HepG2 (cell line): ENCODE data around the gene ISCA2. TPM values are rescaled to one million over a fixed set of nuclear protein-coding genes. Genes with fewer than 3 reads are reported as not detected.

ENCODE experiments used
- ATAC-seq: fragments of 200-7000 bp; cut with Tn5 transposase; 3 replicates; pipeline ENCODE4 v1.9.1; 2020; ENCODE audit warnings: mild to moderate bottlenecking, moderate library complexity
- BruUV-seq: library from RNA; stranded (reverse); fragments of 400-500 nt; replicated peaks from 2 replicates; lab custom pipeline; 2021; lab: Mats Ljungman, UMichigan
- CTCF ChIA-PET: fragments of 300-600 bp; formaldehyde crosslinking; extraction: SDS; loops from one replicate; lab custom pipeline; 2021; ENCODE audit warnings: low total read pairs, inconsistent platforms, low intra/inter-chr PET ratio; lab: Yijun Ruan, JAX
- POLR2A ChIA-PET: fragments of 350-600 bp; sonication (Branson Sonifier 250); formaldehyde crosslinking; loops from one replicate; lab custom pipeline; 2020; ENCODE audit warnings: antibody characterized with exemption, inconsistent platforms; lab: Yijun Ruan, JAX
- DNase-seq: peaks from one replicate; pipeline ENCODE4 v3.0.0-alpha.2; 2015; ENCODE audit warnings: low spot score
- FAIRE-seq: peaks from 3 replicates; lab custom pipeline; 2011; peaks lifted over from hg19 to GRCh38; lab: Jason Lieb, UNC
- H2AFZ ChIP-seq: one replicate; pipeline ENCODE4 v1.6.1; 2011; ENCODE audit warnings: low read length, inconsistent platforms
- H3K27ac ChIP-seq: fragments of 300-600 bp; 3 replicates; pipeline ENCODE4 v1.8.0; 2011; ENCODE audit warnings: mixed run types, mild to moderate bottlenecking, mixed read lengths, low read length, inconsistent platforms; ENCODE audit not compliant: insufficient read depth; ENCODE audit errors: extremely low read length
- H3K27me3 ChIP-seq, 2 experiments: fragments of 200-600 bp in 1 of 2; 2 replicates in 1 of 2; 3 replicates in 1 of 2; pipeline versions ENCODE4 v1.6.0 to v1.8.0; 2011; ENCODE audit warnings: low read length in 2 of 2, mild to moderate bottlenecking in 2 of 2, moderate library complexity in 2 of 2, inconsistent platforms in 1 of 2; ENCODE audit not compliant: insufficient read depth in 2 of 2, control insufficient read depth in 1 of 2
- H3K36me3 ChIP-seq, 2 experiments: fragments of 200-600 bp in 1 of 2; replicated peaks in 1 of 2; 2 replicates in 1 of 2; 3 replicates in 1 of 2; pipeline versions ENCODE4 v1.5.1 to v1.8.0; 2011; ENCODE audit warnings: low read length in 2 of 2, inconsistent platforms in 1 of 2; ENCODE audit not compliant: insufficient read depth in 2 of 2, control insufficient read depth in 1 of 2
- H3K4me1 ChIP-seq: 2 replicates; pipeline ENCODE4 v1.5.1; 2012; ENCODE audit warnings: low read length, inconsistent platforms; ENCODE audit not compliant: insufficient read depth
- H3K4me2 ChIP-seq: 2 replicates; pipeline ENCODE4 v1.6.0; 2011; ENCODE audit warnings: low read depth, low read length, inconsistent platforms
- H3K4me3 ChIP-seq, 3 experiments: fragments of 200-600 bp in 1 of 3; sonication (generic), shearing (Covaris generic) in 1 of 3; replicated peaks in 1 of 3; 2 replicates each; pipeline ENCODE4 v1.5.1; 2011 to 2016; ENCODE audit warnings: low read length in 3 of 3, inconsistent platforms in 2 of 3, low read depth in 2 of 3, mild to moderate bottlenecking in 2 of 3, control low read depth in 1 of 3, mixed read lengths in 1 of 3; ENCODE audit not compliant: insufficient read depth in 1 of 3
- H3K79me2 ChIP-seq: one replicate; pipeline ENCODE4 v1.6.1; 2011; ENCODE audit warnings: low read length, inconsistent platforms; ENCODE audit not compliant: insufficient read depth
- H3K9ac ChIP-seq: 2 replicates; pipeline ENCODE4 v1.6.0; 2011; ENCODE audit warnings: mild to moderate bottlenecking, low read depth, low read length, inconsistent platforms; ENCODE audit not compliant: insufficient read depth
- H3K9me3 ChIP-seq: 2 replicates; pipeline ENCODE4 v1.5.1; 2012; ENCODE audit warnings: mild to moderate bottlenecking, low read length
- H4K20me1 ChIP-seq: 2 replicates; pipeline ENCODE4 v1.6.0; 2011; ENCODE audit warnings: inconsistent platforms, mild to moderate bottlenecking, low read length, moderate library complexity; ENCODE audit not compliant: insufficient read depth
- CTCF ChIP-seq: sonication (generic); formaldehyde crosslinking; IDR thresholded peaks from 2 replicates; pipeline ENCODE4 v1.5.0; 2020; ENCODE audit warnings: mild to moderate bottlenecking, missing genetic modification reagents, moderate library complexity
- HMGXB4 ChIP-seq, 2 experiments: sonication (generic) in 1 of 2; formaldehyde crosslinking in 1 of 2; IDR thresholded peaks; 2 replicates each; pipeline versions ENCODE4 v1.4.0 to v1.6.1; 2018 to 2020; ENCODE audit warnings: missing genetic modification reagents in 2 of 2, borderline replicate concordance in 1 of 2, low read depth in 1 of 2, mild to moderate bottlenecking in 1 of 2, missing biosample characterization in 1 of 2
- MED13 ChIP-seq: sonication (generic); formaldehyde crosslinking; IDR thresholded peaks from 2 replicates; pipeline ENCODE4 v1.5.0; 2020; ENCODE audit warnings: missing genetic modification reagents
- PATZ1 ChIP-seq: sonication (generic); formaldehyde crosslinking; IDR thresholded peaks from 2 replicates; pipeline ENCODE4 v1.4.0; 2020; ENCODE audit warnings: missing genetic modification reagents
- RFX5 ChIP-seq: IDR thresholded peaks from 2 replicates; pipeline ENCODE4 v1.6.1; 2011; ENCODE audit warnings: low read depth, low read length, improper control_type of control experiment
- SMC3 ChIP-seq: IDR thresholded peaks from 2 replicates; pipeline ENCODE4 v1.6.1; 2011; ENCODE audit warnings: low read length, improper control_type of control experiment
- STAG1 ChIP-seq: sonication (generic); formaldehyde crosslinking; IDR thresholded peaks from 2 replicates; pipeline ENCODE4 v1.4.0; 2020; ENCODE audit warnings: missing genetic modification reagents
- TARDBP ChIP-seq: sonication (generic); formaldehyde crosslinking; IDR thresholded peaks from 2 replicates; pipeline ENCODE4 v1.8.0; 2022; ENCODE audit warnings: mild to moderate bottlenecking, missing genetic modification reagents
- TGIF2 ChIP-seq: IDR thresholded peaks from 2 replicates; pipeline ENCODE4 v1.6.1; 2016; ENCODE audit warnings: control low read depth, missing compliant biosample characterization
- XRCC5 ChIP-seq: fragments of 200-400 bp; formaldehyde crosslinking; optimal IDR thresholded peaks from 2 replicates; pipeline ENCODE3; 2017; ENCODE audit warnings: mild to moderate bottlenecking, low read length
- ZBTB10 ChIP-seq: sonication (generic); formaldehyde crosslinking; IDR thresholded peaks from 2 replicates; pipeline ENCODE4 v1.4.0; 2020; ENCODE audit warnings: missing genetic modification reagents, borderline replicate concordance
- ZEB1 ChIP-seq: IDR thresholded peaks from 2 replicates; pipeline ENCODE4 v1.6.1; 2012; ENCODE audit warnings: mild to moderate bottlenecking, low read depth, inconsistent platforms; ENCODE audit not compliant: insufficient replicate concordance
- ZNF616 ChIP-seq: sonication (generic); formaldehyde crosslinking; IDR thresholded peaks from 2 replicates; pipeline ENCODE4 v1.5.0; 2020; ENCODE audit warnings: low read depth, mild to moderate bottlenecking, missing genetic modification reagents
- WGBS: methylation state at CpG from one replicate; pipeline ENCODE4 v1.1.6; 2017; ENCODE audit warnings: low lambda C conversion rate; 5-methylcytosine and 5-hydroxymethylcytosine counted together
- in situ Hi-C: cut with HindIII; loops from 2 replicates; pipeline ENCODE4 v1.10.0; 2017; ENCODE audit warnings: low pct_unique_long_range_greater_than_20kb; ENCODE audit not compliant: extremely low pct_ligation_motif_present
- intact Hi-C: fragments of 100-400 bp; cut with micrococcal nuclease; formaldehyde crosslinking; loops from one replicate; pipeline ENCODE4 v1.10.0; 2022; ENCODE audit not compliant: unreplicated experiment
- polyA plus RNA-seq, 8 experiments: library from polyadenylated mRNA; depleted of rRNA in 3 of 8; stranded (reverse) in 7 of 8; unstranded in 1 of 8; fragments of >200 nt; fragmentation: Illumina TruSeq in 4 of 8; extraction: Trizol in 4 of 8; gene quantifications; 2 replicates each; pipeline versions ENCODE4 v1.2.1 to v1.2.3, GENCODE V29; 2011 to 2016; ENCODE audit warnings: low read depth in 4 of 8, missing spikeins in 1 of 8, mixed read lengths in 1 of 8; ENCODE audit not compliant: insufficient read depth in 1 of 8
- total RNA-seq, 5 experiments: library from RNA; depleted of rRNA; stranded (reverse); fragments of >200 nt; fragmentation: Illumina TruSeq; extraction: Trizol; gene quantifications; 2 replicates each; pipeline ENCODE4 v1.2.3, GENCODE V29; 2016; ENCODE audit warnings: low read depth in 1 of 5

ISCA2 gene
- total and polyA plus RNA-seq, 2 of the 13 experiments (the other 11 are each of a cell fraction or from before 2014, with no cell fraction given): 32.1 to 43.4 TPM

- H2AFZ ChIP-seq: no peak overlapping the region
- no peaks in the 10 kb centered on the region for H3K9me3 ChIP-seq
- no peaks in the 10 kb centered on the region for H3K4me1 ChIP-seq
- ChIA-PET POLR2A (interaction anchor here (1.0 kb wide), 1 partner anchor 9 kb away, joined by 3 read pairs; the partner anchor contains the start of genes ISCA2 and NPC2), CTCF (interaction anchor here (2.7 kb wide), 1 partner anchor 110 kb away, joined by 7 read pairs; the partner anchor contains the start of gene LTBP2)
- no peaks in the 10 kb centered on the region for H3K79me2 ChIP-seq
- DNase-seq (peak; percentile 50), FAIRE-seq (peak; percentile 88), ATAC-seq (peak; percentile 82)
- no peak overlapping the region for H3K4me2 ChIP-seq
- no peak overlapping the region for H3K9ac ChIP-seq
- BruUV-seq: no TSS peak
- in situ Hi-C loops (no loop called here), intact Hi-C loops (loop anchor here (5.0 kb wide), 2 partner anchors 110 to 300 kb away; partner anchors contain the start of gene LTBP2)
- WGBS: 50% methylated on average over 15 of the region's 21 CpGs
- H4K20me1 ChIP-seq: no peaks in the 10 kb centered on the region
- TF ChIP-seq STAG1 (CRISPR knock-in tag): peak; percentile 33; the same call in 1 of the 2 replicates
- 0 out of 4 replicates have a peak, but pooled peaks of 1 of the 2 experiments have one; percentile 32 for TF ChIP-seq HMGXB4 (CRISPR knock-in tag; IDR thresholded peaks at IDR 0.05; ENCODE audit: borderline replicate concordance in 1 of 2, low read depth in 1 of 2)
- no peak for TF ChIP-seq ZEB1
- TF ChIP-seq SMC3: peak; percentile 43; the same call in 1 of the 2 replicates
- no peak for TF ChIP-seq ZBTB10 (CRISPR knock-in tag)
- no peak for TF ChIP-seq MED13
- TF ChIP-seq PATZ1 (CRISPR knock-in tag): no peak
- peak; percentile 69 for TF ChIP-seq CTCF (CRISPR knock-in tag)
- TF ChIP-seq RFX5: no peak
- TF ChIP-seq TGIF2 (CRISPR knock-in tag): no peak
- TF ChIP-seq ZNF616: no peak
- peak; percentile 39 for TF ChIP-seq XRCC5
- TF ChIP-seq TARDBP: no peak
- no peaks in the 10 kb centered on the region for H3K36me3 ChIP-seq
- no peak overlapping the region for H3K4me3 ChIP-seq
- H3K27me3 ChIP-seq: peaks cover 0 to 19% of the 10 kb centered on the region in 2 experiments; a peak in 2 of 5 replicates
- no peak overlapping the region for H3K27ac ChIP-seq
Observed at GRCh38 chr14:74502236-74503019, 8.9 kb downstream of the ISCA2 start.
